ENCODE data around the gene STAC3.
A peak's percentile ranks its signal among the peaks of the same experiment; 100 is the strongest.
"Not testable (repeated sequence)": the region's sequence is repeated elsewhere in the genome, so short reads cannot be mapped to it uniquely, and the experiment has no call there.

Gene STAC3

DNA sequence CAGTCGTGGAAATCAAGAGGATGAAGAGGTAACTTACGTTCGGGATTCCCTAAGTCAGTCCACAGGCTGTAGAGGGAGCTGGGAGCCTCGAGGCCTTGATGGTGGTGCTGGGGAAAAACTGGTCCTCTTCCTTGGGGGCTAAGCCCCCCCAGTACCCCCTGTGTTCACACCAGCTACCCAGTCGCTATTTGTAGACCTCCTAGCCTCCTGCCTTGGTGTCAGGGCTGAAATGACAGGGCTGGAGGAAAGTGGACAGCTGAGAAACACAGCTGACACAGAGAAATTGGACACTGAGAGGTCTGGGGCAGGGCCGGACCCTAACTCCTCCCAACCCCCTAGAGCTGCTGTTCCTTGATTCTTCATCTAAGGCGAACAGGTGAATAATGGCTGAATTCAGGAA, at the start of gene STAC3:
TSS of gene STAC3 (minus strand) at position 232 of the 400 bp plus-strand sequence. CDS start 1,551 bp downstream, outside the sequence.
- no peak for DNase-seq

DNA sequence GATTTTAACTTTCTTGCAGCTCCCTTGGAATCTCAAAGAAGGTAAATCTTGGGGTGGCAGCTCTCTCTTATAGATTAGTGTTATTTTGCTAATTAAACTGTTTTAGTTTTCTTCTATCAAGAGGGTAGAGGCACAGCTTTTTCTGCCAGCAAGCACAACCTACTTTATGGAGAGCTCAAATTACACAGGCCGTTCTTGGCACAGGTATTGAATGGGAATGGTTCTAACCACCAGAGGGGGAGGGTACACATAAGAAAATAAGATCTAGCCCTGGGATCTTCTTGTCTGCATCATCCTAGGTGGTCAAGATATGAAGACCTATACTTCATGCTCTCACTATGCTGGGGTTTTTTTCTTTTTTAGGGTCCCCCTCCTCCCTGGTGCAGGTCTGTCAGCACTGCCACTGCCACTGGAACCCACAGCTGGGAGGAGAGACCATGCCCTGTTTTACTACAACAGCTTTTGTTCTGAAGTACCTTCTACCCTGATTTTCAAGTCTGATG, 48.6 kb upstream of the STAC3 start:
- no peak for DNase-seq

DNA sequence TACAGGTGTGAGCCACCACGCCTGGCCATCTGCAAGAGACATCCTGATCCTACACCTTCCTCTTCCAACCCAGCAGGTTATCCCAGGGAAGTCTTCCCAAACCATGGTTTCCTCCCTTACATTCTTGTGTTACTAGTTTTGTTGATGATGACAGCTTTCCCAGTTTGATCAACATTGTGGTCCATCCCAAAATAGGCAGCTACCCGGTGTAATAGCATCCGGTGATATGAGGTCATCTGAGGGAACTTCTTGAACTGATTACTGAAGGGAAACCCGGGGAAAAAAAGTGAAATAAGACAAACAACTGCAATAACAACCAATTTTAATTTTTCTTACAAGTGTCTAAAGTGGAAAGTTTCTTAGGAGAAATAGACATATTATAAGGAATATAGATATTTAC, 45.3 kb upstream of the STAC3 start:
- DNase-seq = no peak

DNA sequence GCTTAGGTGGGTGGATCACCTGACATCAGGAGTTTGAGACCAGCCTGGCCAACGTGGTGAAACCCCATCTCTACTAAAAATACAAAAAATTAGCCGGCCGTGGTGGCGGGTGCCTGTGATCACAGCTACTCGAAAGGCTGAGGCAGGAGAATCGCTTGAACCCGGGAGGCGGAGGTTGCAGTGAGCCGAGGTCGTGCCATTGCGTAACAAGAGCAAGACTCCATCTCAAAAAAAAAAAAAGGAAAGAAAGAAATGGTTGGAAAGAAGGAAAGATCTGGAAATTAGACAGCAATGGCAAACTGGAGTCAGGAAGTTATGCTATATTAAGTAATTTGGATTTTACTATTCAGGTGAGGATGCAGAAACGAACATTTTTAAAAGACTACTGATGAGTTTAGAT, 31.1 kb upstream of the STAC3 start:
- DNase-seq = not testable (repeated sequence)

- DNase-seq = peak; percentile 59 to 69
These were observed 29.4 kb upstream of the STAC3 start for GRCh38 chr12:57280211-57281062.

DNA sequence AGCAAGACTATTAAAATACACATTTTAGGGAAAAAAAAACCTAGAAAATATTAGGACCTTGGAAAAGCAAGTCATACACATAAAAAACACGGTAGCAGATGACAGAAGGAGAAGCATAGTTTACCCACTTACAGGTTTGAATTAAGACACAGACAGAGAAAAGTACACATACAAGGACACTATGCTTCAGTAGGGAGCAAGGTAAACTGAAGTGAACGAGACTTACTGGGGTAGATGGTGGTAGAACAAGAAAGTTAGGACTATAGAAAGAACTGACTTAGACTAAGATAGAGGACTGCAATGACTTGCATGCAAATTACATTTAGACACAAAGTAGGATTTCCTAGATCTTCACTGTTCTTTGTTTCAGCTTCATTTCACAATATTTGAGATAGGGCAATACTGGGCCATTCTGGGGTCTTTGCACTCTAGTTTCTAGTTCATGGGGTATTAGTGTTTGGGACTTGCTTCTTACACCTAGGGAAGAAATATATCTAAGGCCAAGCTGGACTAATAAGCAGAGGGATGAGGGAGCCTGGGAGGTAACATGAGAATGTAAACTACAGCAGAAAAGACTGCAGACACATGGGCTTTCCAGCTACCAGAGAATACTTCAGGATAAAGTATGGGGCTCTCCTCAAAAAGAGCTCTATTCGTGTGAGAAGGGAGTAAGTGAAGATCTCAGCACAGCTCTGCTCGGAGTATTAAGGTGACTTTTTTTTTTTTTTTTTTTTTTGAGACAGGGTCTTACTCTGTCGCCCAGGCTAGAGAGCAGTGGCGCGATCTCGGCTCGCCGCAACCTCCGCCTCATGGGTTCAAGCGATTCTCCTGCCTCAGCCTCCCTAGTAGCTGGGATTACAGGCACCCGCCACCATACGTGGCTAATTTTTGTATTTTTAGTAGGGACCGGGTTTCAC, 27.7 kb upstream of the STAC3 start:
- DNase-seq = no peak

DNA sequence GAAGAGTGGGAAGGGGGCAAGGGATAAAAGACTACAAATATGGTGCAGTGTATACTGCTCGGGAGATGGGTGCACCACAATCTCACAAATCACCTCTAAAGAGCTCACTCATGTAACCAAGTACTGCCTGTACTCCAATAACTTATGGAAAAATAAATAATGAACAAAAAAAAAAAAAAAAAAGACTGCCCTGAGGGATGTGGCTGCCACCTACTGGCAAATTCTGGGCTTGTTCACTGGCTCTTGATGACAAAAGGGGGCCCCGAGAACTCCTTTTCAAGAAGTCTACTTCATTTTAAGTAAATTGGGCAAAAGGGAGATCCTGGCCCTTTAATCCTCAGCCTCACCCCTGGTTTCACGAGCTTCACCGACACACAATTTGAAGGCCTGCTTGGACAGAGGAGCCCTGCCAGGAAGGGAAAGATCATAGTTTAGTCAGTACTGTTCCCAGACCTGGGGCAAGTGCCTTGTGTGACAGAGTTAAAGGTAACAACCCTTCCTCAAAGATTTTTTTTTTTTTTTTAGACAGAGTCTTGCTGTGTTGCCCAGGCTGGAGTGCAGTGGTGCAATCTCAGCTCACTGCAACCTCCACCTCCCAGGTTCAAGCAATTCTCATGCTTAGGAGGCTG, 26.1 kb upstream of the STAC3 start:
- no peak for DNase-seq

- not testable (repeated sequence) for DNase-seq
These were observed 25.2 kb upstream of the STAC3 start for GRCh38 chr12:57276233-57276632.

DNA sequence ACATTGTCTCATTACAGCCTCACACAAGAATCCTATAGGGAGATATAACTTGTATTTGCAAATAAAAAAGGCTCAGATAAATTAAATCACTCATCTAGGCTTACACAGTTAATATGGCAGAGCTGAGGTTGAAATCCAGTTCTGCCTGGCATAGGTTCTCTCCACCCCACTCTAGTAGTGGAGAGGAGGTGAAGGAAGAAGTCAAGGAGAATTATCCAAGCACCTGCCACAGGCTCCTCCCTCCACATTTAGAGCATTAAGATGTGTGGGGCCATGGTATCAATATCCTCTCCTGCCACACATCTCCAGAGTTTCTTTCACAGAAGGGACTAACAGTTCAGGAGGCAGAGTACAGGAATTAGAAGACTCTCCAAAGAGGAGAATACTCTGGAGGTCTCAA, 22.5 kb upstream of the STAC3 start:
- no peak for DNase-seq

DNA sequence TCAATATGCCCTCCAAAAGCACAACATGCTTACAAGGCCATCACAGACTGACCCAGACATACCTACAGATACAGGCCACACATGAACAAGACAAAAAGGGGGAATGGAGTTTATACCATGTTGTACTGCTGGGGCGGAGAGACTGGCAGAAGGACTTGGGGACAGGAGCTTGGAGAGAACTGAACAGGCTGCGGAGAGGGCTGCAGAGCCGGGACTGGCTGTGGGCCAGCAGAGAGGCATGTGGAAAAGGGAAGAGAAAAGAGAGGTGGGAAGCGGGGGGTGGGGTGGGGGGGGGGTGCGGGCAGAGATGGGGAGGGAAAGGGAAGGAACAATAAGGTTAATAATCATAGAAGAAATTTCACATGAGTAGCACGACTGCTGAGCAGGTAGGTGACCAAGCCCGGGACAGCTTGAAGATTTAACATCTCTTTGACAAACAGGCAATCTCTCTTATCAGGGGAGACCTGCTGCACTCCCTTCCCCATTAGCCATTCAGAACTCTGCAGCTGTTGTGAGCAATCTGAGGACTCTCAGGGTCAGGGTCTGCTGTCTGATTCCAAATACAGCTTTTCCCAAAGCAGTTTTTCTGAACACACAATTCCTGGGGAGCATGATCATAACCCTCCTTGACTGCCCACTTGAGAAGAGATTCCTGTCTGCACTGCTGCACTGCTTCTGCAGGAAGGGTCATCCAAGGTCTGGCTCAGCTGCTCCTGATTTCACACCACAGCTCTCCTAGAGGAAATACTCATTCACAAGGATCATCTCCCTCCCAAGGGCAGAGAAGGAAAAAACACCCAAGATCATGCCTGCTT, 21.6 kb upstream of the STAC3 start:
- DNase-seq = no peak

DNA sequence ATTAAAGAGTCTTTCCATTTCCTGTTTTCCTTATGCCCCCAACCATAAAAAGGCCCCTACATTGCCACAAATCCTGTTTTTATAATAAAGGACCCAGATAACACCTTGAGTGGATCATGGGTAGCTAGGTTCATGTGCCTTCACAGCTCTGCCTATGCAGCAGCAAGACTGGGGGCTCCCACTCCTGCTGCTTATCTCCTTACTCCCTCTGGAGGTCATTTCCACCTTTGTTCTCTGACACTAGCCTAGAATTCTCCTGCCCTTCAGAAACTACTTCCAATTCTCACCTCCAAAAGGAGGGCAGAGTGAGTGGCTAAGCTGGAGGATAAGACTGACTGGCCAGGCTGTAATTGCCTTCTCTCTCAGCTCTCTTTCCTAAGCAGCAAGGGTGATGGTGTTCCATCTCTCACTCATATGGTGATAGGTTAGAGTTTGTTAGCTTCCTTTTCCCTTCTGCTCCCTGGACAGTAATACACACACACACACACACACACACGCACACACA, 20.0 kb upstream of the STAC3 start:
- no peak for DNase-seq

- DNase-seq = no peak
These were observed 17.3 kb upstream of the STAC3 start for GRCh38 chr12:57268264-57268663.

GRCh38 chr12:57266681-57267080, 15.7 kb upstream of the STAC3 start:
- no peak for DNase-seq

DNA sequence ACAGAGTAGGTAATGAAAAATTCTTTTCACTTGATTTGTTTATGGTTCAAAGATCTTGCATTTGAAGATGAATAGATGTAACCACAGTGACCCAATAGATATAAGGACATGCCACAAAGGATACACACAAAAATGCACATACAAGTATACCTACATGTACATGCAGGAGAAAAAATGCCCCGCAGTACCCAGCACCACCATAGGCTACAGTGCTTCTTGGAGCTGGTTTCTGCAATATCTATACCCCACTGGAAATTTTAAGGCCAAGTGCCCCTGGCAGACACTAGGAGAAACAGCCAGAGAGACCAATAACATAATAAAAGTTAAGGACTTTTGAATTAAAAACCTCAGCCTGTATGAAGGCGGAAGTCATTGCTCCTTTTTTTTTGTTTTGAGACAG, 12.1 kb upstream of the STAC3 start:
- no peak for DNase-seq

DNA sequence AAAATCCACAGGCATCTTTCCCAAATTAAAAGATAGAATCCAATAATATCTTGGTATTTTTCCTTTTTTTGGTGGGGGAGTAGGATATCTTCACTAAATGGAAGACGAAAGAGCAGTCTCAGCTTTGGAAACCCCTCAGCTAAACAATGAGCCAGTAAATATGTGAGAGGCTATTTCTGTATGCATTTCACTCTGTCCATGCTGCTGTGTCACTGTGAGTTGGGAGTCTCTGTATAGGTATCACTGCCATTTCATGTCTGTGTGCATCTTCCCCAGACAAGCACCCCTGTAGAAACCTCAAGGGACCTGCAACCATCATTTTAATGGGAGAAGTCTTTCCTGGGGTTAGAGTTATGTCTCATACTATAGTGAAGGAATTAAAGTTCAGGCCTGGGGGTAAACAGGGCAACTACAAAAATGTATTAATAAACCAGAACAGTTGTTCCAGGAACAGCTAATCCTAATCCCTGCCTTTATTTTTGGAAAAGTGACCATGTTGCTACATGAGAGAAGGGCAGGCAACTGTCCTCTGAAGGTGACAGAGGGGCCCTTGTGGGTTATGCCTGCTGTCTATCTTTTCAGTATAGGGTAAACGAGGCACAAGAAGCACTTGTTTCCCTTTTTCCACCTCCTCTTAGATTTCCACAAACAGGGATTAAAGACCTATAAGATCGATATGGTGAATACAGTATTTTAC, 11.3 kb upstream of the STAC3 start:
- DNase-seq = no peak

GRCh38 chr12:57261428-57261865, 10.5 kb upstream of the STAC3 start:
- DNase-seq = no peak

DNA sequence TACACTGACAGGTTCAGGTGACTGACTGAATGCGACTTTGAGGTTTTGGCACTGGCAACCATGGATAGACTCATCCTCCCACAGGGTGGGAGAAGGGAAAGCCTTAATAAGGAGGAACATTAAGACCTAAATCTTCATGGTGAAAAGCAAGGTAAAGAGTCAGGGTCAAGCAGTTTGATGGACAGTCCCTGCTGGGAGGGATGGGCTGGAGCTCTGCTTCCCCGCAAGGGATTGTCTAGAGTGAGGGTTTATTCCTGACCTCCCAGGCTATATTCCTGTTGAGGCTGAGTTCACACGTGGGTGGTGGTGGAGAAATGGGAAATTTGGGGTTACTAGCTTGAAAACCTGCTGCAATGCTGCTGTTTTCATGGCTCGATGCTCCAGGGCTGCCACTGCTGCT, 9.4 kb upstream of the STAC3 start:
- DNase-seq = no peak

- DNase-seq = no peak
These were observed 8.3 kb upstream of the STAC3 start for GRCh38 chr12:57258977-57259970.

GRCh38 chr12:57255916-57256315, 4.9 kb upstream of the STAC3 start:
- no peak for DNase-seq
